ELR (cell line): Measurements from ENCODE around the gene IRF2BP2.

ENCODE experiments used
- DNase-seq: peaks from one replicate; pipeline ENCODE4 v3.0.0-alpha.2; 2015; ENCODE audit warnings: low read depth

Gene IRF2BP2

GRCh38 chr1:234556245-234556943 is 53.6 kb downstream of the IRF2BP2 start:
- DNase-seq, result no peak

GRCh38 chr1:234555390-234556024 is 54.5 kb downstream of the IRF2BP2 start:
- no peak for DNase-seq

DNA sequence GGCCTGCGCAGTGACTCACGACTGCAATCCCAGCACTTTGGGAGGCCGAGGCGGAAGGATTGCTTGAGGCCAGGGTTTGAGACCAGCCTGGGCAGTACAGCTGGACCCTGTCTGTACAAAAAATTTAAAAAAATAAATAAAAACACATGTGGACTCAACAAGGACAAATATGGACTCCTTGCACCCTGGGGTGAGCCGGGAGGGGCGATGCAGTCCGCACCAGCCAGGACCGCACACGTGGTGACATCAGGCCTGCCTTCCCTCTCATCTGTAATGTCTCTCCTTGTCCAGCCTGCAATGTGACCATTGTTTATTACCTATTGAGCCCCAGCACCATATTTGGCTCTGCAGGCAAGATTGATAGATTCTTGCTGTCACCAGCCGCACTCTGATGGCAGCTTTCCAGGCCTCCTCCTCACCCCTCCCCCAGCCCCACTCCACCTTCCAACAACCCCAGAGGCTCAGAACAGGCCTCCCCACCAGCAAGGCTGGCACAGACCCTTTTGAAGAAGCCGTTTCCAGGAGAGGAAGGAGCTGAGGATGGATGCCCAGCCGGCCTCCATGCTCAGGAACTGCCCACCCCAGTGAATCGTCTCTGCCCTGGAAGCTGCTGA is 55.2 kb downstream of the IRF2BP2 start:
- no peak for DNase-seq
